PC-9 (cell line): Measurements from ENCODE around the gene LRRC31. TPM values are rescaled to one million over a fixed set of nuclear protein-coding genes. Genes with fewer than 3 reads are reported as not detected.

Experiments
- BruUV-seq: library from RNA; stranded (reverse); fragments of 400-500 nt; replicated peaks from 2 replicates; lab custom pipeline; 2021; lab: Mats Ljungman, UMichigan
- CTCF ChIA-PET: fragments of 300-600 bp; sonication (Branson Sonifier 250); formaldehyde crosslinking; loops from one replicate; lab custom pipeline; 2022; ENCODE audit warnings: antibody characterized with exemption; lab: Charles Lee
- POLR2A ChIA-PET: fragments of 300-600 bp; sonication (Branson Sonifier 250); formaldehyde crosslinking; loops from one replicate; lab custom pipeline; 2022; ENCODE audit warnings: antibody characterized with exemption; ENCODE audit not compliant: unreplicated experiment; lab: Charles Lee
- DNase-seq, 2 experiments: peaks; one replicate each; pipeline versions ENCODE4 v3.0.0 to v3.0.0-alpha.2; 2015 to 2022; ENCODE audit warnings: mixed read lengths in 1 of 2
- H2AFZ ChIP-seq: fragments of 200-600 bp; sonication (generic); 2 replicates; pipeline ENCODE4 v1.8.1; 2017; ENCODE audit warnings: antibody characterized with exemption
- H3F3A ChIP-seq: fragments of 200-600 bp; sonication (generic); 2 replicates; pipeline ENCODE4 v1.8.1; 2017; ENCODE audit warnings: antibody characterized with exemption, mild to moderate bottlenecking, low read depth; ENCODE audit not compliant: insufficient read depth
- H3K27ac ChIP-seq: fragments of 200-600 bp; sonication (generic); 2 replicates; pipeline ENCODE4 v1.6.1; 2016; ENCODE audit warnings: mixed run types
- H3K27me3 ChIP-seq: fragments of 200-600 bp; sonication (generic); 2 replicates; pipeline ENCODE4 v1.6.1; 2016; ENCODE audit warnings: low read depth, mixed run types; ENCODE audit not compliant: insufficient read depth
- H3K36me3 ChIP-seq: fragments of 200-600 bp; sonication (generic); 2 replicates; pipeline ENCODE4 v1.6.1; 2016; ENCODE audit warnings: low read depth, mixed run types
- H3K4me1 ChIP-seq: fragments of 200-600 bp; sonication (generic); replicated peaks from 2 replicates; pipeline ENCODE4 v1.6.1; 2016; ENCODE audit warnings: mixed run types; ENCODE audit not compliant: insufficient read depth
- H3K4me2 ChIP-seq: fragments of 200-600 bp; sonication (generic); 2 replicates; pipeline ENCODE4 v1.6.1; 2017; ENCODE audit warnings: mixed run types
- H3K4me3 ChIP-seq: fragments of 200-600 bp; sonication (generic); 2 replicates; pipeline ENCODE4 v1.6.1; 2016; ENCODE audit warnings: mixed run types
- H3K79me2 ChIP-seq: fragments of 200-600 bp; sonication (generic); 2 replicates; pipeline ENCODE4 v1.6.1; 2017; ENCODE audit warnings: low read depth, mixed run types
- H3K9me2 ChIP-seq: fragments of 200-600 bp; sonication (generic); 2 replicates; pipeline ENCODE4 v1.8.1; 2017; ENCODE audit warnings: mild to moderate bottlenecking; ENCODE audit not compliant: insufficient read depth
- H3K9me3 ChIP-seq: fragments of 200-600 bp; sonication (generic); 2 replicates; pipeline ENCODE4 v1.8.1; 2016; ENCODE audit warnings: low read depth; ENCODE audit not compliant: insufficient read depth
- H4K20me1 ChIP-seq: fragments of 200-600 bp; sonication (generic); 2 replicates; pipeline ENCODE4 v1.8.1; 2017; ENCODE audit not compliant: insufficient read depth
- CTCF ChIP-seq: fragments of 200-600 bp; sonication (generic); conservative IDR thresholded peaks from 2 replicates; pipeline ENCODE4 v1.6.1; 2017; ENCODE audit warnings: mixed run types, antibody characterized with exemption, mild to moderate bottlenecking, moderate library complexity
- EZH2 ChIP-seq: fragments of 200-600 bp; sonication (generic); IDR thresholded peaks from 2 replicates; pipeline ENCODE4 v1.8.0; 2017; ENCODE audit warnings: antibody characterized with exemption, low read depth
- intact Hi-C: fragments of 100-400 bp; cut with micrococcal nuclease; formaldehyde crosslinking; loops from one replicate; pipeline ENCODE4 v1.10.0; 2022; ENCODE audit not compliant: unreplicated experiment
- total RNA-seq: library from RNA; stranded (reverse); gene quantifications from 2 replicates; pipeline ENCODE4 v1.2.3, GENCODE V29; 2021

Gene LRRC31
- total RNA-seq, 1 experiment from 2014 or later: not detected

- peak; percentile 71 for DNase-seq
- POLR2A ChIA-PET: no interaction called here
- CTCF ChIA-PET: interaction anchor here (0.7 kb wide), 1 partner anchor 148 kb away, joined by 3 read pairs; no protein-coding TSS in a partner anchor
- Histone ChIP-seq H3K4me3 (no peak overlapping the region), H4K20me1 (no peaks in the 10 kb centered on the region), H3K79me2 (no peaks in the 10 kb centered on the region), H3K9me3 (no peaks in the 10 kb centered on the region), H3K4me2 (peak overlapping the region; percentile 35; the same call in 1 of the 2 replicates), H3K4me1 (no peaks in the 10 kb centered on the region), H3K27ac (no peak overlapping the region), H3K36me3 (no peaks in the 10 kb centered on the region), H2AFZ (no peak overlapping the region), H3K9me2 (no peaks in the 10 kb centered on the region), H3K27me3 (no peaks in the 10 kb centered on the region), H3F3A (no peaks in the 10 kb centered on the region; the same call in none of the 2 replicates)
- no TSS peak for BruUV-seq
- TF ChIP-seq EZH2 (no peak), CTCF (peak; percentile 99)
- intact Hi-C loops: loop anchor here (1.0 to 5.0 kb wide), 3 partner anchors 103 to 549 kb away; partner anchors contain the start of gene SEC62
Observed at GRCh38 chr3:169863458-169863899, 6.3 kb downstream of the LRRC31 start.

- intact Hi-C loops: loop anchor here (5.0 kb wide), 1 partner anchor 550 kb away; no protein-coding TSS in a partner anchor
- peak; percentile 11 to 56 for DNase-seq
- no peaks in the 10 kb centered on the region for H3K9me3 ChIP-seq
- H3K9me2 ChIP-seq: no peaks in the 10 kb centered on the region
- TF ChIP-seq EZH2 (no peak), CTCF (no peak)
- no TSS peak for BruUV-seq
- no peak overlapping the region for H3K27ac ChIP-seq
- no peaks in the 10 kb centered on the region; the same call in 1 of the 2 replicates for H3F3A ChIP-seq
- no peaks in the 10 kb centered on the region for H3K4me1 ChIP-seq
- CTCF ChIA-PET: interaction anchor here (0.6 to 0.9 kb wide), 2 partner anchors 35 to 237 kb away, joined by 3 read pairs; no protein-coding TSS in a partner anchor
- H3K4me3 ChIP-seq: no peak overlapping the region
- H3K36me3 ChIP-seq: no peaks in the 10 kb centered on the region
- H3K4me2 ChIP-seq: no peak overlapping the region
- no peaks in the 10 kb centered on the region for H3K79me2 ChIP-seq
- H2AFZ ChIP-seq: no peak overlapping the region
- H4K20me1 ChIP-seq: no peaks in the 10 kb centered on the region
- POLR2A ChIA-PET: interaction anchor here (0.6 kb wide), 1 partner anchor 26 kb away, joined by 3 read pairs; no protein-coding TSS in a partner anchor
- H3K27me3 ChIP-seq: no peaks in the 10 kb centered on the region
Observed at GRCh38 chr3:169861871-169862270, 7.9 kb downstream of the LRRC31 start.

GRCh38 chr3:169857811-169858210 is 11.9 kb downstream of the LRRC31 start:
- DNase-seq: no peak
- Histone ChIP-seq H4K20me1 (no peaks in the 10 kb centered on the region), H3K27me3 (no peaks in the 10 kb centered on the region), H3K36me3 (no peaks in the 10 kb centered on the region), H3K4me3 (no peak overlapping the region), H3K4me2 (no peak overlapping the region), H3K9me2 (peaks cover 6% of the 10 kb centered on the region; the same call in 1 of the 2 replicates), H3K27ac (no peak overlapping the region), H3K4me1 (no peaks in the 10 kb centered on the region), H2AFZ (no peak overlapping the region), H3F3A (no peaks in the 10 kb centered on the region), H3K79me2 (no peaks in the 10 kb centered on the region), H3K9me3 (no peaks in the 10 kb centered on the region)
- TF ChIP-seq CTCF: no peak
- TF ChIP-seq EZH2: no peak
- intact Hi-C loops: no loop called here
- POLR2A ChIA-PET: no interaction called here
- no TSS peak for BruUV-seq
- CTCF ChIA-PET: no interaction called here
